Measurements from ENCODE around the gene ARHGAP36. TPM values are rescaled to one million over a fixed set of nuclear protein-coding genes. Genes with fewer than 3 reads are reported as not detected.

ARHGAP36 gene
- total RNA-seq, 2 experiments from 2014 or later: not detected

DNA sequence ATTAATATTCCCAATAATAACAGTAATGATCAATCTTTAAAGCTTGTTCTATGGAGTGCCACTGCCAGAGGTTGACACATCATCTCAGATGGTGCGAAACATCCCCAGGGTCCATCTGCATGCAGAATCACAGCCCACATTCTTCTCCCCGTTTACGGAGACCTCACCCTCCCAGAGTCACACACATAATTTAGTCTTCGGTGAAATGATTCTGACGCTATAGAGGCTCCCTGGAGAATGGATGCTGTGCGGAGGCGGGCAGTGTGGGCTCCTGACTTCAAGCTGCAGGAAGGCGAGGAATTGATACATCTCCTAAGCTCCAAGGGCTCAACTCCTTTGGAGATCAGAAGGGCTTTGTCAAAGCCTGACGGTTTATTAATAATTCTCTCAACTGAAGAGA is 11.0 kb upstream of the ARHGAP36 start:
- POLR2A ChIA-PET: no interaction called here
- Mint-ChIP-seq H3K4me3 (no peak overlapping the region), H3K4me1 (ENCODE audit: low read depth) (no peaks in the 10 kb centered on the region), H3K36me3 (ENCODE audit: low read depth) (no peaks in the 10 kb centered on the region), H3K27ac (no peak overlapping the region), H3K9me3 (no peaks in the 10 kb centered on the region), H3K27me3 (peaks cover 6% of the 10 kb centered on the region)
- DNase-seq: no peak
- TF ChIP-seq, protein P1, sequence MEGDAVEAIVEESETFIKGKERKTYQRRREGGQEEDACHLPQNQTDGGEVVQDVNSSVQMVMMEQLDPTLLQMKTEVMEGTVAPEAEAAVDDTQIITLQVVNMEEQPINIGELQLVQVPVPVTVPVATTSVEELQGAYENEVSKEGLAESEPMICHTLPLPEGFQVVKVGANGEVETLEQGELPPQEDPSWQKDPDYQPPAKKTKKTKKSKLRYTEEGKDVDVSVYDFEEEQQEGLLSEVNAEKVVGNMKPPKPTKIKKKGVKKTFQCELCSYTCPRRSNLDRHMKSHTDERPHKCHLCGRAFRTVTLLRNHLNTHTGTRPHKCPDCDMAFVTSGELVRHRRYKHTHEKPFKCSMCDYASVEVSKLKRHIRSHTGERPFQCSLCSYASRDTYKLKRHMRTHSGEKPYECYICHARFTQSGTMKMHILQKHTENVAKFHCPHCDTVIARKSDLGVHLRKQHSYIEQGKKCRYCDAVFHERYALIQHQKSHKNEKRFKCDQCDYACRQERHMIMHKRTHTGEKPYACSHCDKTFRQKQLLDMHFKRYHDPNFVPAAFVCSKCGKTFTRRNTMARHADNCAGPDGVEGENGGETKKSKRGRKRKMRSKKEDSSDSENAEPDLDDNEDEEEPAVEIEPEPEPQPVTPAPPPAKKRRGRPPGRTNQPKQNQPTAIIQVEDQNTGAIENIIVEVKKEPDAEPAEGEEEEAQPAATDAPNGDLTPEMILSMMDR (IDR thresholded peaks at IDR 0.05): no peak
- intact Hi-C loops (cut with micrococcal nuclease): no loop called here
- CTCF ChIA-PET: no interaction called here
- no peak for ATAC-seq

DNA sequence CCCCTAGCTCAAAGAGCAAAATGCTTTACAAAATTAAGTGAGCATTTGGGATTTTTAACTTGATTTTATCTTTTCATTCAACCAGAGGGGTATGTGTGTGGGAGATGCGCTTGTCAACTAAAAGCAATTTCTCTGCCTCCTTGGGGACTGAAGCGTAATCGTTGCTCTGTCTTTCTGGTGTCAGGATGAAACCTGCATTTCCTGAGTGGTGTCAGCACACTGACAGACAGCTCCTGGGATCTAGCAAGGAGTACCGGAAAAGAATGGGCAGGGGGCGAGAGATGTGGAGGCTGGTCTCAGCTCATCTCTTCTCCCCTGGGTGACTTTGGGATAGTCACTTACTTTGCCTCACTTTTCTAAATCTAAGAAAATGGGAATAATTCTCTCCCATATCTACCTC is 5.1 kb upstream of the ARHGAP36 start:
- Mint-ChIP-seq H3K27ac (no peak overlapping the region), H3K36me3 (ENCODE audit: low read depth) (no peaks in the 10 kb centered on the region), H3K4me1 (ENCODE audit: low read depth) (no peaks in the 10 kb centered on the region), H3K4me3 (no peak overlapping the region), H3K9me3 (no peaks in the 10 kb centered on the region), H3K27me3 (no peaks in the 10 kb centered on the region)
- POLR2A ChIA-PET: no interaction called here
- TF ChIP-seq, protein P1 (IDR thresholded peaks at IDR 0.05): no peak
- DNase-seq (no peak), ATAC-seq (no peak)
- intact Hi-C loops (cut with micrococcal nuclease): no loop called here
- CTCF ChIA-PET: no interaction called here

DNA sequence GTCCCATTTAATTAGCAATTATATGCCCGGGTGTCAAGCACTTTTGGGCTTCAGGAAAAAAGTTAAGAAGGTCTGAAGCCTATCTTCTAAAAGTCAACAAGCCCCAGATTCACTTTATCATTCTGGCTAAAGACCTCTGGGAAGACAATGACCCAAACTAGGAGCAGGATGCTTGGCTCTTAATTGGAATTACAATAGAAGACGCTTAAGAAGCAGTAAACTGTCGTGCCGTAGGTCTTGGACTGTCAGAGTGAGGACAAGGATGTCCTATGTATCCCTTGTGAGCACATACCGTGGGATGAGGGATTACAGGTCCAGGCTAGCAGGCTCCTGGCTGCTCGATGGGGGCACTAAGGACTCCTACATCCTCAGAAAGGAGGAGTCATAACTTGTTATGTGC is 3.2 kb upstream of the ARHGAP36 start:
- no peaks in the 10 kb centered on the region for H3K36me3 Mint-ChIP-seq (ENCODE audit: low read depth)
- H3K4me3 Mint-ChIP-seq: no peak overlapping the region
- DNase-seq (no peak), ATAC-seq (no peak)
- ChIA-PET CTCF (no interaction called here), POLR2A (no interaction called here)
- no peaks in the 10 kb centered on the region for H3K9me3 Mint-ChIP-seq
- H3K27ac Mint-ChIP-seq: no peak overlapping the region
- H3K27me3 Mint-ChIP-seq: peaks cover 5% of the 10 kb centered on the region
- TF ChIP-seq, protein P1 (IDR thresholded peaks at IDR 0.05): no peak
- intact Hi-C loops (cut with micrococcal nuclease): no loop called here
- no peaks in the 10 kb centered on the region for H3K4me1 Mint-ChIP-seq (ENCODE audit: low read depth)

DNA sequence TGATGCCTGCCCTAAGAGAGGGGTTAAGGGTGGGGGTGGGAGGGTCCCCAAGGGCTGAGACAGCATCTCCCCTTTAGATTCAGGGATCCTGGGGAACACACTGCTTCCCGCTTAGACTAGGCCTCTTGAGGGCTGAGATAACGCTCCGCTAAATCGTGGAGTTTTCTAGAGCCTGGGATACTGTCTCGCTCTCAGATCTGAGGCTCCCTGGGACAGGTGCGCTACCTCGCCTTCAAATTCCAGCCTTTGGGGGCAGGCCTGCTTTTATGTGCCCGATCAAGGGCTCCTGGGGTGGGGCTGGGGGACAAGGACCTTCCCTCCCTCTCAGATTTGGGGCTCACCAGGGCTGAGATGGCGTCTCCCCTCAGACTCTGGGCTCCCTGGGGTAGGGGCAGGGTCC is 440 bp upstream of the ARHGAP36 start:
- Mint-ChIP-seq H3K4me1 (ENCODE audit: low read depth) (no peaks in the 10 kb centered on the region), H3K27ac (no peak overlapping the region), H3K9me3 (no peaks in the 10 kb centered on the region), H3K36me3 (ENCODE audit: low read depth) (no peaks in the 10 kb centered on the region), H3K27me3 (peaks cover 10% of the 10 kb centered on the region), H3K4me3 (no peak overlapping the region)
- DNase-seq (no peak), ATAC-seq (no peak)
- TF ChIP-seq, protein P1 (IDR thresholded peaks at IDR 0.05): no peak
- CTCF ChIA-PET: no interaction called here
- POLR2A ChIA-PET: no interaction called here
- intact Hi-C loops (cut with micrococcal nuclease): no loop called here

DNA sequence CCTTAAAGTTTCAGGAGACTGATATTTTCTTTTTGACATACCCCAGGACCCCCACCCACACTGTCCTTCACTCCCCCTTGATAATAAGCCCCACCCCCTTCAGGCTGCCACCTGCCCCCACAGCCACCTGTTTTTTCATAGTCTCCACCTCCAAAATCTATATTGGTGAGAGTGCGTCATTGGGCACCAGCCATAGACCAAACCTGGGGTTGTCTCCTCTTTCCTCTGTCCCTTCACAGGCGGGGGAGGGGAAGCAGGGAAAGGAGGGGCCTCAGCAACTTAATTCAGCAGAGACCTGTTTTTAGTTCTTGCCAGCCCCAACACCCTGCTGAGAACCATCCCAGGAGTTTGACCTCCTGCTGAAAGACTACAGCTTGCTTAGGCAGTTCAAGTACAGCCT is 1.1 kb downstream of the ARHGAP36 start:
- no peaks in the 10 kb centered on the region for H3K4me1 Mint-ChIP-seq (ENCODE audit: low read depth)
- ChIA-PET CTCF (no interaction called here), POLR2A (no interaction called here)
- DNase-seq: no peak
- no peak overlapping the region for H3K4me3 Mint-ChIP-seq
- ATAC-seq: no peak
- no peaks in the 10 kb centered on the region for H3K36me3 Mint-ChIP-seq (ENCODE audit: low read depth)
- H3K27me3 Mint-ChIP-seq: peaks cover 11% of the 10 kb centered on the region
- TF ChIP-seq, protein P1 (IDR thresholded peaks at IDR 0.05): no peak
- no peaks in the 10 kb centered on the region for H3K9me3 Mint-ChIP-seq
- intact Hi-C loops (cut with micrococcal nuclease): no loop called here
- H3K27ac Mint-ChIP-seq: no peak overlapping the region

Measured in activated CD8-positive, alpha-beta T cell treated with anti-CD3 and anti-CD28 coated beads for 36 hours (primary cell).